NCI-H82 (cell line): ENCODE measurements around the gene CDC16.
A peak's percentile ranks its signal among the peaks of the same experiment; 100 is the strongest.
"Not testable (repeated sequence)": the region's sequence is repeated elsewhere in the genome, so short reads cannot be mapped to it uniquely, and the experiment has no call there.

Experiments
- DNase-seq: peaks from one replicate; lab custom pipeline; 2025; lab: John Stamatoyannopoulos, UW

CDC16 gene

GRCh38 chr13:114227528-114227927, 7.2 kb upstream of the CDC16 start:
- no peak for DNase-seq

DNA sequence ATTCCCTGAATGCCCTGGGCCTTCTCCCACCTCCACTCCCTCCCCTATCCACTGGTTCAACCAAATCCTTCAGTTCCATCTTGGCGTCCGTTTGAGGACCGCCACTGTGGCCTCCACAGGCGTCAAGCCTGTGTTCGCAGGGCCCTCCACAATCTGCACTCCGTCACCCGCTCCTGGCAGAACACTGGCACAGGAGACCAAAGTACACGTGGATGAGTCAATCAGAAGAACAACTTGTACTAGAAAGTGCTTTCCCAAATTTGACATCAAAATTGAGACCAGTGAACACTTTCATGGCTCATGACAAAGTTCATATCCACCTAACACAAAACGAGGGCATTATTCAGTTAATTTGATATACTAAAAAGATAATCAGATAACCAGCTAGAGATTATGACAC, 6.5 kb upstream of the CDC16 start:
- no peak for DNase-seq

GRCh38 chr13:114229506-114229905, 5.2 kb upstream of the CDC16 start:
- no peak for DNase-seq

DNA sequence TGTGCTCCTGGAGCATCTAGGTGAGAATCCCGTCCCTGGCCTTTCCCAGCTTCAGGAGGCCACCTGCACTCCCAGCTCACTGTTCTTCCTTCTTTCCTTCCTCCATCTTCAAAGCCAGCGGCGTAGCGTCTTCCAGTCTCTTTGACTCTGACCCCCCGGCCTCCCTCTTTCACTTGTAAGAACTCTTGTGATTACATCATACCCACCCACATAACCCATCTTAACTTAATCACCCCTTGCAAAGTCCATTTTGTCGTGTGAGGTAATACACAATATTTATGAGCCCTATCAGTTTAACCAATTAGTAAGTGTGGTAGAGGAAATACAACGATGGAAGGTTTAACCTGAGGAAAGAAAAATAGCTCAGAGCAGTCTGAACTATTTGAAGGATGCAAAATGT, 4.6 kb upstream of the CDC16 start:
- DNase-seq: no peak

DNA sequence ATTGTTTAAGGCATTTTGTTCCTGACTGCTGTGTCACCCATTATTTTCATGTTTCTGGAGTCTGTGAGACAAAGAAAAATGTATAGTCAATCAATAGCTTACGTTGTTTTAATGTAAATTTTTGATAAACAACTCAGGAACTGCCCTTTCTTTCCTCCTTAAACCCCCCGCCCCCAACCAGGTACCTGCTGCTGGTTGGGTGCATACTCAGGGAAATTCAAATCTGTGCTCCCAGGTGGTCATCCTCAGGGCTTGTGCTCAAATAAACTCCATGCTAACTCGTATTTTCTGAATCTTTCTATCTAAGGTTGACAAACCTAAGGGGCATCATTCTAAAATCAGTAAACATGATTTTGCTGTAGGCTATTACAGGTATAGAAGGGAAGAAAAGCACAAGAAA, 4.1 kb upstream of the CDC16 start:
- DNase-seq: no peak

DNA sequence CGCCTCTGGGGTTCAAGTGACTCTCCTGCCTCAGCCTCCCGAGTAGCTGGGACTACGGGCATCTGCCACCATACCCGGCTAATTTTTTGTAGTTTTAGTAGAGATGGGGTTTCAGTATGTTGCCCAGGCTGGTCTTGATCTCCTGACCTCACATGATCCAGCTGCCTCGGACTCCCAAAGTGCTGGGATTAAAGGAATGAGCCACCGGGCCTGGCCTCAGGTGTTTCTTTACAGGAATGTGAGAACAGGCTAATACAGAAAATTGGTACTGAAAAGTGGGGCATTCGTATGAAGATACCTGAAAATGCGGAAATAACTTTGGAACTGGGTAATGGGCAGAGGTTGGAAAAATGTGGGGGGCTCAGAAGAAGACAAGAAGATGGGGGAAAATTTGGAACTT, 2.8 kb upstream of the CDC16 start:
- no peak for DNase-seq

DNA sequence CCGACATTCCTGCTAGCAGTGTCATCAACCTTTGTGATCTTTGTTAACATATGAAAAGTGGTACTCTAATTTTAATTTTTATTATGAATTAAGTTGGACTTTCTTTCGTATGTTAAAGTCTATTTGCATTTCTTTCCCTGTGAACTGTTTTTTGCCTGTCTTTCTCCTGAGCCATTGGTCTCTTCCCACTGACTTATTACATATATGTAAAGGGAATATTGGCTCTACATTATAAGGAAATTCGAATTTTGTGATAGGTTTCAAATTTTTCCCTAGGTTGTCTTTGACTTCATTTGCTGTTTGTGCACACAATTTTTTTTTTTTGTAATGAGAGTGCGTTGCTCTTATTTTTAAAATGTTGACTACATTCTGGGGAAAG, 442 bp upstream of the CDC16 start:
- peak; percentile 50 for DNase-seq

- no peak for DNase-seq
Observed at GRCh38 chr13:114235697-114236096, 1.0 kb downstream of the CDC16 start.

GRCh38 chr13:114236227-114236626, 1.5 kb downstream of the CDC16 start:
- no peak for DNase-seq

GRCh38 chr13:114237415-114238112, 2.9 kb downstream of the CDC16 start:
- DNase-seq: no peak

DNA sequence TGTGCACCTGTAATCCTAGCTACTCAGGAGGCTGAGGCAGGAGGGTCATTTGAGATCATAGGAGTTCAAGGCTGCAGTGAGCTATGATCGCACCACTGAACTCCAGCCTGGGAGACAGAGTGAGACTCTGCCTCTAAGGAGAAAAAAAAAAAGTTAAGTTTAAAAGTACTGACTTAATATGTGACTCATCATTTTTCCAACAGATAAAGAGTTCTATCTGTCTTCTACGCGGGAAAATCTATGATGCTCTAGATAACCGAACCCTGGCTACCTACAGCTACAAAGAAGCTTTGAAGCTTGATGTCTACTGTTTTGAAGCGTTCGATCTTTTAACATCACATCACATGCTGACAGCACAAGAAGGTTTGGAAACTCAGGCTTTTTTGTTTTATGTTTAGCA, 7.2 kb downstream of the CDC16 start:
- no peak for DNase-seq

DNA sequence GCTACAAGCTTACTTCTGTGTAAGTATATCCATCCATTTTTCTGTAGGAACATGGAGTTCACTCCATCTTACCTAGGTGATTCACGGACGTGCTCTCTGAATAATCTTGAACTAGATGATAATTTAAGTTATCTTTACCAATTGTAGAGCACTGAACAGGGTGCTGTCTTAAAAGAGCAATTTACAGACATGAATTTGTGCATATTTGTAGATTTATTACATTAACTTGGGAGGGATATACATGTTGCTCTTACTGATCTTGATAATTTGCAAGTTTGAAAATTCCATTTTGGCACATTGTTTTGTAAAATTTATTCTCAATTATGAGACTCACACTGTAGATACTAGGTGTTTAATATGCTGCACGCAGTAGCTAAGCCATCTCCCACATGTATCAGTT, 9.3 kb downstream of the CDC16 start:
- no peak for DNase-seq

GRCh38 chr13:114244637-114245036, 9.9 kb downstream of the CDC16 start:
- peak; percentile 14 for DNase-seq

DNA sequence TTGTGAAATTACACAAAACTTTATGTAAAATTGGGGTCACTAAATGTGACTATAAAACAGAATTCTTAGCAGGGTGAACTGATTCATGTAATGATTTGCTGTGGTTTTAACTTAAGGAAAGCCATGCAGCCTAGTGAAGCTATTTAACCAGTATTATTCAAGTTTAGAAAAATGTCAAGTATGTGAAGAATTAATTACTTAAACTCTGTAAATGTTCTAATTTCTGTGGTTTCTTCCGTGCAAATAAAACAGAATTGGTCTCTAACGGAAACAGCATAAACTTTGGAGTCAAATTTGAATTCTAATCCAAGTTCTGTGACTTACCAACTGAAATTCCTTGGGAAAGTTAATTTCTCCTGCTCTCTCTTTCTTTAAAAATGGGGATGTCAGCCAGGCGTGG, 13.3 kb downstream of the CDC16 start:
- DNase-seq: no peak

- DNase-seq: peak; percentile 93
Observed at GRCh38 chr13:114249077-114249476, 14.4 kb downstream of the CDC16 start.

DNA sequence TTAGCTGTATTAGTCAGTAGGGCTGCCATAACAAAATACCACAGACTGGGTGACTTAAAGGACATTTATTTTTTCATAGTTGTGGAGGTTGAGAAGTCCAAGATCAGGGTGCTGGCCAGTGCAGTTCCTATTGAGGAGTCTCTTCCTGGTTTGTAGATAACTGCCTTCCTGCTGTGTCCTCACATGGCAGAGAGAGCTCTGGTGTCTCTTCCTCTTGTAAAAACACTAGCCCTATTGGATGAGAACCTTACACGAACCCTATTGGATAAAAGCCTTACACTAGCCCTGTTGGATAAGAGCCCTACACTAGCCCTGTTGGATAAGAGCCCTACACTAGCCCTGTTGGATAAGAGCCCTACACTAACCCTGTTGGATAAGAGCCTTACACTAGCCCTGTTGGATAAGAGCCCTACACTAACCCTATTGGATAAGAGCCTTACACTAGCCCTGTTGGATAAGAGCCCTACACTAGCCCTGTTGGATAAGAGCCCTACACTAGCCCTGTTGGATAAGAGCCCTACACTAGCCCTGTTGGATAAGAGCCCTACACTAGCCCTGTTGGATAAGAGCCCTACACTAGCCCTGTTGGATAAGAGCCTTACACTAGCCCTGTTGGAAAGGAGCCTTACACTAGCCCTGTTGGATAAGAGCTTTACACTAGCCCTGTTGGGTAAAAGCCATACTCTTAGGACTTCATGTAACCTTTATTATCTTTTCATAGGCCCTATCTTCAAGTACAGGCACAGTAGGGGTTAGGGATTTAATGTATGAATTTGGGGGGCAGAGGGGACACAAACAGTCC, 17.1 kb downstream of the CDC16 start:
- DNase-seq: not testable (repeated sequence)

DNA sequence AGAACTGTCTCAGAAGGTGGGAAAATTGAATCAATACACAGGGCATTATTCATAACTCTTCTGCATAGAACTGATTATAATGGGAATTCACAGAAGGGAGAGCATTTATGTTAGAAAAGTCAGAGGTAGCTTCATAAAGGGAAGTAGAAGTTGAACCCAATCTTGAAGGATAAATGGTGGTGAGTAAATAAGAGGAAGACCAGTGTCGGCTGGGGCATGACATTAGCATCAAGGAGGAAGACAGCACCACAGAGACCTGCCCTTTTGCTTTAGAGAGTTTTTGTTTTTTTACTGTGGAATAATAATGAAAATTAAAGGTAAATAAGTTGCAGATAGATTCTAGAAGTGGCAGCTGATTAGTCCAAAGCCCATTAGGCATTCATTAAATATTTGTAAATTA, 21.9 kb downstream of the CDC16 start:
- DNase-seq: no peak

GRCh38 chr13:114257014-114257413, 22.3 kb downstream of the CDC16 start:
- no peak for DNase-seq

GRCh38 chr13:114258589-114258988, 23.9 kb downstream of the CDC16 start:
- no peak for DNase-seq

DNA sequence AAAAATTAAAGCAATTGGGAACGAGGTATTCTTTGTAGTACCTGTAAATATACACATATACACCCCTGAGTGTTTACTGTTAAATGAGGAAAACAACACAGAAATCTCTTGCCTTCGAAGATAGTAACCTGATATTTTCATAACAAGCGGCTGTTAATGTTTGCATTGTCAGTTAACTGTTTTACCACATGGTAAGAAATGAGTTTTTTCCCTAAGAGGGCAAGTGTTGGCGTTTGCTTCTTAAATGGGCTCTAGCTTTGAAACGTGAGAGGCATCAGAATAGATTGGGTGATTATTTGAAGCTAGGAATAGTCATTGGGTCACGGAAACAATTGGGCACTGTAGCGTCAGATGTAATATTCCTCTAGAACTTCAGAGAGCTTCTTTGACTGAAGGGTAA, 24.7 kb downstream of the CDC16 start:
- no peak for DNase-seq

DNA sequence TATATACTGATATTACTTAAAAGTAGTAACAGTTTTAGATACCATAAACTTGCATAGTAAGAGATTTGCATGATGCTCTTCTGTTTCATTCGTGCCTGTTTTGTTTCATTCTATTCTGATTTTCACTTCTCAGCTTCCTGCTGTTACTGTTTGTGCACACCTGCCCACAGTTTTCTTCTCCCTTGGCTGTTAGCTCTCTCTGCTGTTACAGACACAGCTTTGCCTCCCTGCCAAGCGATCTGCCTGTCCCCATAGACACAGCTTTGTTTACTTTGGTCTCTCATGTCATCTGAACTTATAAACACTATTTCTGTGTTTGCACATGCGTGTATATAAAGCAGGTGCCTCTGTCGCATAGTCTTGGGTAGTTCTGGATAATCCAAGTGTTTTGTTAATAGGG, 25.3 kb downstream of the CDC16 start:
- DNase-seq: no peak

GRCh38 chr13:114260814-114261213, 26.1 kb downstream of the CDC16 start:
- DNase-seq: no peak

- no peak for DNase-seq
Observed at GRCh38 chr13:114261328-114261965, 26.8 kb downstream of the CDC16 start.
